Stimulated activated CD4-positive, alpha-beta T cell treated with anti-CD3 and anti-CD28 coated beads, Interleukin-2, amount 100 ng/mL, for 4 hours (primary cell): ENCODE data around the gene PSPN.

Source experiments
- DNase-seq: peaks from one replicate; pipeline ENCODE4 v3.0.0-alpha.2; 2020; ENCODE audit warnings: low read depth

PSPN gene

GRCh38 chr19:6375411-6376010 lies at the start of gene PSPN:
Gene PSPN (minus strand): TSS chr19:6375933. CDS start chr19:6375849, 84 bp downstream.
- DNase-seq = no peak

- DNase-seq = peak; percentile 100
Measured at GRCh38 chr19:6424939-6425731, 49.4 kb upstream of the PSPN start.

- DNase-seq = peak; percentile 33
Measured at GRCh38 chr19:6424195-6424938, 48.6 kb upstream of the PSPN start, which contains the start of gene KHSRP. Gene KHSRP (minus strand): TSS chr19:6424811. CDS start chr19:6424701, 110 bp downstream.

GRCh38 chr19:6423499-6424194 lies 47.9 kb upstream of the PSPN start:
- DNase-seq = no peak

GRCh38 chr19:6421075-6422014 lies 45.6 kb upstream of the PSPN start:
- DNase-seq = no peak

- DNase-seq = no peak
Measured at GRCh38 chr19:6418562-6418932, 42.8 kb upstream of the PSPN start.

- no peak for DNase-seq
Measured at GRCh38 chr19:6417713-6418561, 42.2 kb upstream of the PSPN start.

GRCh38 chr19:6416658-6417405 lies 41.1 kb upstream of the PSPN start:
- DNase-seq = no peak

GRCh38 chr19:6415591-6416190 lies 40.0 kb upstream of the PSPN start:
- no peak for DNase-seq

- no peak for DNase-seq
Measured at GRCh38 chr19:6414793-6415590, 39.3 kb upstream of the PSPN start.

- no peak for DNase-seq
Measured at GRCh38 chr19:6413721-6414643, 38.2 kb upstream of the PSPN start.

- no peak for DNase-seq
Measured at GRCh38 chr19:6413291-6413690, 37.6 kb upstream of the PSPN start.

- DNase-seq = no peak
Measured at GRCh38 chr19:6412447-6413091, 36.8 kb upstream of the PSPN start.

GRCh38 chr19:6412061-6412446 lies 36.3 kb upstream of the PSPN start:
- no peak for DNase-seq

GRCh38 chr19:6409346-6409745 lies 33.6 kb upstream of the PSPN start:
- no peak for DNase-seq

- DNase-seq = no peak
Measured at GRCh38 chr19:6406401-6406800, 30.7 kb upstream of the PSPN start.
